ENCODE results near the gene KRT3.

GRCh38 chr12:52826611-52827498 is 30.9 kb upstream of the KRT3 start:
- TF ChIP-seq POLR2AphosphoS5 (IDR thresholded peaks at IDR 0.05) (no peak), CTCF (IDR thresholded peaks at IDR 0.05) (no peak), POLR2A (IDR thresholded peaks at IDR 0.05) (no peak)
